Stimulated activated CD8-positive, alpha-beta memory T cell treated with anti-CD3 and anti-CD28 coated beads, Interleukin-12 subunit alpha, Interleukin-12 subunit beta, amount 100 ng/mL, for 24 hours (primary cell): ENCODE data around the gene LTB4R2.
A peak's percentile ranks its signal among the peaks of the same experiment; 100 is the strongest.
"Not testable (repeated sequence)": the region's sequence is repeated elsewhere in the genome, so short reads cannot be mapped to it uniquely, and the experiment has no call there.

Experiments used
- DNase-seq: peaks from one replicate; pipeline ENCODE4 v3.0.0-alpha.2; 2020; ENCODE audit errors: extremely low read depth

The LTB4R2 gene

DNA sequence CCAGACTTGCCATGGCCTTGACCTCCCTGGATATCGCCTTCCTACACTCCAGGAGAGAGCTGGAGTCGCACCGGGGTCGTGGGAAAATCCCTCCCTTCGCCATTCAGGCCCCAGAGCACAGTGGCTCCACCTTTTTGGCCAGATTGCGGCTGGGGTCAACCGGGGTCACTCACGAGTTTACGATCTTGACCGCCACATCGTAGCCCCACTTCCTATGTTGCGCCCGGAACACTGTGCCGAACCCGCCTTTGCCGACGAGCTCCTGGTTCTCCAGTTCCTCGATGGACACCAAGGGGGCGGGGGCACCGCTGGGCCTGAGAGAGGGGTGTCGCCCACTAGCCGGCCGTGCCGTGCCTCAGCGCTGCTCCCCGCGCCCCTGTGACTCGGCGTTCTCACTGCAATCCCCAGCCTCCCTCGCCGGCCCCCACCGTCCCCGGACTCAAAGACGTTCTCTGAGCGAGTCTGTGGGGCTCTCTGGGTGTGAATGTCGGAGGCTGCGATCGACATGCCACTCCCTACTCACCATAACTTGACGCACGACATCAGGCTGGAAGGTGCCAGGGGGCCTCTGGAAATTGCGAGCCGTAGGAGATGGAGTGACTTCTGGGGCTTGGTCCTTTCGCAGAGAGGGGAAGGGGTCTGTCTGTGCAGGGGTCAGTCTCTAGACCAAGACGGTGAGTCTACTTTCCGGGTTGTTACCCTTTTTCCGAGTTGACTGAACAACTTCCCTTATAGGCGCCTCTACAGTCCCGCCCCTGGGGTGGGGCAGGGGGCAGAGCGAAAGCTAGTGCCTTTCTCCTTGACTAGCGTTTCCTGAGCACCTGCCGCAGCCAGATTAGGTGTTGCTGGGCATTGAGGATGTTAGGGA, 29.6 kb downstream of the LTB4R2 start, which contains the start of gene RIPK3:
TSS of gene RIPK3 (minus strand) at position 708 of the 868 bp plus-strand sequence. CDS start at position 543, 165 bp downstream.
- DNase-seq, result peak; percentile 40

DNA sequence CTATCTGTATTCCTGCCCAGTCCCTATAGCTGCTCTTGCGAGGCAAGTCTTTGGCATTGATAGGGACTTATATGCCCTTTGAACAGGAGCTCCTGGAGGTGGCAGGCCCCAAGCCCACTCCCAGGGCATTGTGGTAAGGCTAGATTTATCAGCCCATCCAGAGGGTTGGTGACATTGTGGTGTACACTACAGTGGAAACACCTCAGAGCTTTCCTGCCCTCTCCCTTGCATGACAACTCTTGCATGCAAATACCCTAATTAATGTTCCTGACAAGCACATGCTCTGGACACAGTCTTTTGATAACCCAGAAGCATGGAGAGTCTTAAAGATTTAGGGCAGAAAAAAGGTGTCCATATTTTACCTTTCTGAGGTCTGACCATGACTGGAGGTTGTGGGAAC, 30.7 kb downstream of the LTB4R2 start:
- DNase-seq, result no peak

DNA sequence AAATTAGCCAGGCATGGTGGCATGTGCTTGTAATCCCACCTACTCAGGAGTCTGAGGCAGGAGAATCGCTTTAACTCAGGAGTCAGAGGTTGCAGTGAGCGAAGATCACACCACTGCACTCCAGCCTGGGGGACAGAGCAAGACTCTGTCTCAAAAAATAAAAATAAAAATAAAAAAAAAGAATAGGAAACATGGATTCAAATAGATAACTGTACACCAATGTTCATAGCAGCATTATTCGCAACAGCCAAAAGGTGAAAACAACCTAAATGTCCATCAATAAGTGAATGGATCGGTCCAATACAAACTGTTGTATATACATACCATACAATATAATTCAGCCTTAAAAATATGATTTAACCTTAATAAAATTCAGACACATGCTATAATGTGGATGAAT, 32.9 kb downstream of the LTB4R2 start:
- DNase-seq, result no peak

DNA sequence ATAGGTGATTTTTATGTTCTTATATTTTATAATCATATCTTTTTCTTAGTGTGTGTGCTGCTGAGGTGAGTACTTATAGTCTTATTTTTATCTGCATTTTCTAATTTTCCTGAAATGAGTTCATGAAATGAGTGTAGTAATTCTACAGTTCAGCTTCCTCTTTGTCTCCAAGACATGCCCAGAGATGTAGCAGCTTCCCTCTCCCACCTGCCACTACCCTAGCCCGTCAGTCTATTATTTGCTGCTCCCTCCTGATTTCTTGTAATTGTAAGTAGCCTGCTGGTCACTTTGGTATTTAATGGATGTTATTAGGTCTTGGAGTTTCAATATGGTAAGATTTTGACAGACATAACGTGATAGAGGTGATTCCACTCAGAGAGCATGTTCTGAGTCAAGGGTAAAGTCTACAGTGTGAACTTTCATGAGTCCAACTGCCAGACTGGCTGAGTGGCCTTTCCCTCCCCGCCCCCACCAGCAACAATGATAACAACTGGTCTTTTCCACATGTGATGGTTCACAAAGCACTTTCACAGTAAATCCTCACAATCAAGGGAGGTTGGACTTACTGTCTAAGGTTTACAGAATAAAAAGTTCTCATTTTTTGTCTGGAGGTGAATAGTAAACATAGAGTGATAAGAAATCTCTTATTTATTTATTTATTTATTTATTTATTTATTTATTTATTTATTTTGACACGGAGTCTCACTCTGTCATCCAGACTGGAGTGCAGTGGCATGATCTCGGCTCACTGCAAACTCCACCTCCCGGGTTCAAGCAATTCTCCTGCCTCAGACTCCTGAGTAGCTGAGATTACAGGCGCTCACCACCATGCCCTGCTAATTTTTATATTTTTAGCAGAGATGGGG, 34.1 kb downstream of the LTB4R2 start:
- DNase-seq, result no peak

DNA sequence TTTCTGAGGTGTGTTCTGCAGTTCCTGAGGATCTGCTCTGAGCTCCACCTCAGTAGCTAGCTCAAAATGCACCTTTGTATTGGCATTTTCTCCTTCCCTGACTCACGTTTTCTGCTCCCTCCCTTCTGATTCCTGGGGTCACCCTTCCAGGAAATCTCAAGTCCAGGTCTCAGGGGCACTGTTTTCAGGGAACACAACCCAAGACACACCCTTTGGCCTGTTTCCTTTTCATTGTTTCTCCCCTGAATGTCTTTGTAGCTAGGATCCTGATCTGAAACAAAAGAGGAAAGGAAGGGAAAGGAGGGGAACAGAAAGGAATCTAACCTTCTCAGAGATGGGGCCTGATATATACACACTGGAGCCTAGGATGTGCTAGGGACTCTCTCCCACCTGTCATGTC, 37.2 kb downstream of the LTB4R2 start:
- DNase-seq, result no peak

DNA sequence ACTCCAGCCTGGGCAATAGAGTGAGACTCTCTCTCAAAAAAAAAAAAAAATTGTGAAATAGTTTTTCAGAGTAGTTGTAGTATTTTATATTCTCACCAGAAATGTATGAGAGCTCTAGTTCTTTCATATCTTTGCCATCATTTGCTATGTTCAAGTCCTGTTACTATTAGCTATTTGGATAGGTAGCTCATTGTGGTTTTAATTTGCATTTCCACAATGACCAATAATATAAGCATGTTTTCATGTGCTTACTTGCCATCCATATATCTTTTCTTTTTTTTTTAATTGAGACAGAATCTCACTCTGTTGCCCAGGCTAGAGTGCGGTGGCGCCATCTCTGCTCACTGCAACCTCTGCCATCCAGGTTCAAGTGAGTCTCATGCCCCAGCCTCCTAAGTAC, 38.2 kb downstream of the LTB4R2 start:
- DNase-seq, result no peak

DNA sequence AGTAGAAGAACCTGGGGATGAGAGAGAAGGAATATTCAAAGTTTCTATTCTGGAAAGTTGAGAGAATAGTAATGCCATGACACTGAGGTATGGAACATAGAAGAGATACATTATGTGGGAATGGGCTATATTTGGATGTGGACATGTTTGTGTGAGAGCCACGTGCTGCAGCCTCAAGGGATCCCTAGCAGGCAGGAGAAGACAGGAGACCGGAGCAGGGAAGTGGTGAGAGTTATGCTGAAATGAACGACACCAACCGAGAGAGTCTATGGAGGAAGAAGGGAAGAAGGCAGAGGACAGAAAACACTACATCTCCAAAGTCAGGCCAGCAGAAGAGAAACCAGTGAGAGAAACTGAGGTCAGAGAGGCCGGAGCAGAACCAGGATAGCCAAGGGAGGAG, 39.8 kb downstream of the LTB4R2 start:
- no peak for DNase-seq

DNA sequence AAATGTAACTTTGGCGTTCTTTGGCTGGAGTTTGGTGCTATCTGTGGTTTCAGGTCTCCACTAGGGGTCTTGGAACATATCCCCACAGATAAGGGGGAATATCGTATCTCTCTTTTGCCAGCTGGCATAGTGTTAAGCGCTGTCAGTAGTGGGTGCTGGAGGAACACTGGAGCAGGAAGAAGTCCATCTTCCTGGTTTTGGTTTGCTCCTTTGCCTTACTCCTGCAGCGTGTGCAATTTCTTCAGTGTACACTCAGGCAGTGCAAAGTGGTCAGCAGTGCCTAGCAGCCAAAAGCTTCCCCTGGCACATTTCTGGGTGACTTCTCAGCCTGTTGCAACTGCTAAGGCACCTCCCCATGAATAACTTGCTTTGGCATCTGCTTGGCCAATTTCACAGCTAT, 41.6 kb downstream of the LTB4R2 start:
- no peak for DNase-seq

DNA sequence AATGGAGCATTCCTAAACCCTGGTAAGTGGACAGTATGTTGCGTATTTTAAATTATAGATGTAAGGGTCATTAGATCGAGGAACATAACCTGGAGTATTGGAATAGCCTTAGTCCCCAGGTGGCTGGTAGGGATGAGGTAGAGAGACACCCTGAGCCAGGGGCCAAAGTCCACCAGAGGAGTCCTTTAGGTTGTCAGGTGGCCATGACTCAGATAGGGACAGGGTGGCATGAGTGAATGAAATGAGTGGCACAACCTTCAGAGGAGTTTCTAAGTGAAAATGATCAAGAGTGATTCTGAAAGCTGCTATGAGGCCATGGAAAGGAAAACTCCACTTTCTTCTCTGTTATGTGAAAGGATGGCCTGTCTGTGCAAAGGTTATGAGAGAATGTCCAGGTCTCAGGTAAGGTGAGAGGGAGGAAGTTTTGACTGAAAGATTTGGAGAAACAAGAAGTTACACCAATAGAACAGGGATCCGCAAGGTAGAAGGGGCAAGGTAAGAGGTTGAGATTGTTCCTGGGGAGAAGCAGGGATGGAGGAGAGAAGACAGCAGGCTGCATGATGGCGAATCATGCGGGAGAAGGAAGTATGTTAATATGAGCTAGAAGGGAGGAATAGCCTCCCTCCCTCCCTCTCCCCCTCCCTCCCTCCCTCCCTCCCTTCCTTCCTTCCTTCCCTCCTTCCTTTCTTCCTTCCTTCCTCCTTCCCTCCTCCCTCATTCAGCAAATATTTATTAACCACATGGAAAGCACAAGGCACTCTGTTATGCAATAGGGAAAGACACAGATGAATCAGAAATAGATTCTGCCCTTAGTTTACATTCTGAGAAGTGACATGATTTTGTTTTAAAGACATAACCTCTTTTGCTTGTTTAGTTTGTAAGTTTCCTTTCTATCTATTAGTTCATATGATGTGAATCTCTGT, 43.9 kb downstream of the LTB4R2 start:
- DNase-seq, result no peak

DNA sequence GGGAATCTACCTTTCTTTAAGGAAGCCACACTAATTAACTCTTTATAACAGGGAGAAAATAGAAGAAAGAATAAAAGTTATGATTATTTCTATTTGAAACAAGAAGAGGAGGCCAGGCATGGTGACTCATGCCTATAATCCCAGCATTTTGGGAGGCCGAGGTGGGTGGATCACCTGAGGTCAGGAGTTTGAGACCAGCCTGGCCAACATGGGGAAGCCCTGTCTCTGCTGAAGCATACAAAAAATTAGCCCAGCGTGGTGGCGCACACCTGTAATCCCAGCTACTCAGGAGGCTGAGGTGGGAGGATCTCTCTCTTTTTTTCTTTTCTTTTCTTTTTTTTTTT, 44.5 kb downstream of the LTB4R2 start:
- DNase-seq, result not testable (repeated sequence)

DNA sequence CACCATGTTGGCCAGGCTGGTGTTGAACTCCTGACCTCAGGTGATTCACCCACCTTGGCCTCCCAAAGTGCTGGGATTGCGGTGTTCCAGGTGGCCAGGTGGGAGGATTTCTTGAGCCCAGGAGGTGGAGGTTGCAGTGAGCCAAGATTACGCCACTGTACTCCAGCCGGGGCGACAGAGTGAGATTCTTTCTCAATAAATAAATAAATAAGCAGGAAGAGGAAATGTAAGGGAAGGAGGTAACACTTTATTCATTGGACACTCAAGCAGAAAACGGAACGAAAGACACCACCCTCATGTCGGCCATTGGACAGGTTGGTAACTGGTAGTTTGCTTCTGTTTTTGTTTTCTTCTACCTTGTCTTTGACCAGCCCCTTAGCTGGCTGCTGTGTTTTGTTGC, 45.1 kb downstream of the LTB4R2 start:
- no peak for DNase-seq

DNA sequence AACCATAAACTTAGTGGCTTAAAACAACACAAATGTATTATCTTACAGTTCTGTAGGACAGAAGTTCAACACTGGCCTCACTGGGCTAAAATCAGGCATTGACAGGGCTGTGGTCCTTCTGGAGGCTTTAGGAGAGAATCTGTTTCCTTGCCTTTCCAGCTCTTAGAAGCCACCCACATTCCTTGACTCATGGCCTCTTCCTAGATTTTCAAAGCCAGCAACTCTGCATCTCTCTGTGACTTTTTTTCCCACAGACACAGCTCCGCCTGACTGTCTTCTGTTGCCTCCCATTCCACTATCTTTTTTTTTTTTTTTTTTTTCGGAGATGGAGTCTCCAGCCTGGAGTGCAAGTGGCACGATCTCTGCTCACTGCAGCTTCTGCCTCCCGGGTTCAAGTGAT, 46.3 kb downstream of the LTB4R2 start:
- no peak for DNase-seq

DNA sequence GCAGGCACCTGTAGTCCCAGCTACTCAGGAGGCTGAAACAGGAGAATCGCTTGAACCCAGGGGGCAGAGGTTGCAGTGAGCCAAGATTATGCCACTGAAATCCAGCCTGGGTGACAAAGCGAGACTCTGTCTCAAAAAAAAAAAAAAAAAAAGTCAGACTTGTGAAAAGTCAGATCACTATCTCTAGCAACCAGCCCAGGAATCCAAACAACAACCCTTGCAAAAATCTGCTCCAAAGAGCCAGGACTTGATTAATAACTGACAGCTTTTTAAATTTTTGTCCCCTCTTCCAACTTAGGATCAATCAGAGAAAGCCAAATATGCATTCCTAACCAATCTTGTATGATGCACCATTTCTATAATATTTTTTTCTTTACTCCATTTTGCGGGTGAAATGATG, 50.3 kb downstream of the LTB4R2 start:
- no peak for DNase-seq

DNA sequence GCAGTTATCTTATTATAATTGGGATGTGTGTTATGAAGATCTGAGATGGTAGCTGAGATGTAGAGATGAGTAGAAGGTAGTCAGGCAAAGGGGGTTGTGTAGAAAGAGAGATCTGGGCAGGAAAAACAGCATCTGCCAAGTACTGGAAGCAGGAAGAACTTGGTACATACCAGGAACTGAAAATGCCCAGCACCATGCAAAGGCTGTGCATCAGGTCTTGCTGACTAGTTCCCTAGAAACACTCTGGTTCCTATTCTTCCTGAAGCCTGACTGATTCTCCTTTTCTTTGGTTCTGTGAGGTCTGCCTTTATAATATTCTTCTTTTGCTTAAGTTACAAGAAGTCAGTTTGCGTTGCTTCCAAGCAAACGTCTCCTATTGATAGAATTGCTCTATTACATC, 51.4 kb downstream of the LTB4R2 start:
- no peak for DNase-seq
